Renal cortex interstitium (tissue), 11 donors: ENCODE results near the gene P4HA2. TPM values are rescaled to one million over a fixed set of nuclear protein-coding genes. Genes with fewer than 3 reads are reported as not detected.

Source experiments
- DNase-seq, 11 donors: peaks; one replicate each; pipeline ENCODE4 v3.0.0-alpha.2; 2013; ENCODE audit warnings: low read depth in 9 of 11, low spot score in 4 of 11; ENCODE audit errors: extremely low read depth in 1 of 11
- polyA plus RNA-seq, 3 donors: library from polyadenylated mRNA; unstranded; fragments of 120-200 nt; gene quantifications; one replicate each; pipeline ENCODE4 v1.2.1, GENCODE V29; 2013; ENCODE audit not compliant: insufficient read length in 3 of 3

The P4HA2 gene
- polyA plus RNA-seq, 3 donors = 29.2 to 50.3 (median 35.1) TPM

- DNase-seq = no peak
Measured at GRCh38 chr5:132210944-132211343, 16.7 kb downstream of the P4HA2 start.

DNA sequence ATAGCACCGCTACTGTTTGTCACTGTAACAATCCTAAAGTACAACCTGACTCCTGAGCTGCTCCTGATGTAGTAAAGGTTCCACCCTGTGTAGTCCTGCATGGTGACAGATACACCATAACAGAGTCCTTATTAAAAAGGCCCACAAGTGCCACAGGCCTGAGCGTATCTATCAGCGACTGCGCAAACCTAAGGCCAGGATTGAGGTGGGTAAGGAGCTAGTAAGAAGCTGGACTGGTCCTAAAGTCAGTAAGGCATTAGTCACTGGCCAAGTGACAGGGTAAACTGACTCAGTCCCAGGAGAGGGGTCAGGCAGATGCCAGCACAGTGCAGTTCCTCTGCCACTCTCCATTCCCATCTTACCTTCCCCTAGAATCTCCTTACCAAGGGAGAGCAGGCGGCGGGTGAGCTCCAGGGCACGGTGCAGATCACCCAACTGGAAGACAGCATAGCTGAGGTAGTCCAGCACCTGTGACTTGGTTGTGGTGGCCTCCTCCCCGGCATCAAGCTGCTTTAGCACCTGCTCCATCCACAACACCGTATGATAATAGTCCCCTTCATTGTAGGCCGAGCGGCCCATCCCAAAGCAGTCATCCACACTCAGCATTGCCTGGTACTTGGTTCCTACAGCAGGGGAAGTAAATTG is 17.6 kb downstream of the P4HA2 start:
- DNase-seq = no peak

DNA sequence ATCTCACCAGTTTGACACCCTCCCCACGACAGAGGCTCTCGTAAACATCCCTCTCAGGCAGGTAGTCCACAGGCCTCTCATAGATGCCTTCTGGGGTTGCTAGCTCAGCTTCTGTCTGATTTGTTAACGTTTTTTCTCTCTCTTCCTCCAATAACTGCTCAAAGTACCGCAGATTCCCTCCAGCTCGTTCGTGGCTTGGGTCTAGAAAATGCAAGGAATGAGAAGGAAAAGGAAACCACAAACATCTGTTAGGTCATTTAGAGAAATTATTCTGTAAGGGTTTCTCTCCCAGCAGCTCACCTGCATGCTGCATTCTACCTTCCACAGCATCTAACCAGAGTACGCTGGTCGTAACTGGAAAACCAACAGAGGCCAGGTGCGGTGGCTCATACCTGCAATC is 18.5 kb downstream of the P4HA2 start:
- no peak for DNase-seq

DNA sequence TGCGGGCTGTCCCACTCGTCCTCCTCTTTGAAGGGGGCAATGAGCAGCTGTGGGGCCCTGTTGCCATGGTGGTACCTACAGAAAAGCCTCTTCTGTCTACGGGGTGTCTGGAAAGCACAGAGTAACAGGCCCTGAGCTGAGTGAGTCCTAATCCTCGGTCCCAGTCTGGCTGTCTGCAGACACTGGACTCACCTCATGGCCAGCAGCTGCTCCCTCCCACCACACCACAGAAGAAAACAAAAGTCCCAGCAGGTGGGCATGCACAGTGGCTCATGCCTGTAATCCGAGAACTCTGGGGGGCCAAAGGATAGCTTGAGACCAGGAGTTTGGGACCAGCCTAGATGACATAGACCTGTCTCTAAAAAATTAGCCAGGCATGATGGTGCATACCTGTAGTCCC is 19.9 kb downstream of the P4HA2 start:
- no peak for DNase-seq

DNA sequence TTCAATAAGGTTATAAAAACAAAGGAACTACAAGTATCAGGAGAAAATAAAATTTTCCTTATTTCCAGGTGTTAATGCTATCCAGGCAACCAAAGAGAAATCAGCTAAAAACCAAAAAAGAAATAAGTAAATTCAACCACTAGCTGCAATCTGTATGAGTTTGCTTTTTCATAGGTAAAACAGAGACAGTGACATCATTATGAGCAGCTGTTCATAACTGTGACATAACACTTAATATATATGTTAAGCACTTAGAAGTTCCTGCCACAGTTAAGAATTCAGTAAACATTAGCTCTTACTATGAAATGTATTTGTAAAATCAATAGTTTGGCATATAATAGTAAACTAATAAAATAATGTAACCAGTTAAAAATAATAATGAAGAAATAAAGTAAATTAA is 20.9 kb downstream of the P4HA2 start:
- DNase-seq = no peak

GRCh38 chr5:132205385-132206125 is 22.1 kb downstream of the P4HA2 start:
- DNase-seq = no peak

DNA sequence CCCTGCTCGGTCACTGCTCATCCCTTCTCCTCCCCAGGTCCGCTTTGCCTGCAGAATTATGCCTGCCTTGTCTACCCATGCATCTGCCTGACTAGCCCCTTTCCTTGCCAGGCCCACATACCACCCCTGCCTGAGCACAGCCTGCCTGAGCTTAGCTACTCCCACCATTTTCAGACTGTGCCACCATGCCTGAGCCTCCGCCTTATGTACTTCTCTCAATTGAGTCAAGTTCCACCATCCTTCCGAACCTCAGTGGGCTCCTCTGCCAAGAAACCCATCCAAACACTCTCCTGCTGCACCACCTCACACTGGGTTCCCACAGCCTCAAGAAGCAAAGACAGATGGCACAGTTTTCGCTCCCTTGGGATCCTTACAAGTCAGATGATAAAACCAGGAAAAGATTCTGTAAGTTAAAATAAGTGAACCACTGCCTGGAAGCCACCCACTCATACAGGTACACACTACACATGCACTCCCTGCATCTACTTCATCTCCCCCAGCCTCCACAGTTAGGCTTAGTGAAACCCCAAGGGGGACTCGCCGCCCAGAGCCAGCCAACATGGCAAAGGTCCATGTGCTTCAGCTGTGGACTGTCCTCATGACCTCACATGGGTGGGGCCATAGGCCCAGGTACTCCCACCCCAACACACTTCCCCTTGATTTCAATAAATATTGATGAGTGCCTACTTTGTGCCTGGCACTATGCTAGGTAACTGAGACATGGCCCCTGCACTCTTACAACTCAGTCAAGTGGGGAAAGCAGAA is 23.1 kb downstream of the P4HA2 start:
- DNase-seq = no peak

DNA sequence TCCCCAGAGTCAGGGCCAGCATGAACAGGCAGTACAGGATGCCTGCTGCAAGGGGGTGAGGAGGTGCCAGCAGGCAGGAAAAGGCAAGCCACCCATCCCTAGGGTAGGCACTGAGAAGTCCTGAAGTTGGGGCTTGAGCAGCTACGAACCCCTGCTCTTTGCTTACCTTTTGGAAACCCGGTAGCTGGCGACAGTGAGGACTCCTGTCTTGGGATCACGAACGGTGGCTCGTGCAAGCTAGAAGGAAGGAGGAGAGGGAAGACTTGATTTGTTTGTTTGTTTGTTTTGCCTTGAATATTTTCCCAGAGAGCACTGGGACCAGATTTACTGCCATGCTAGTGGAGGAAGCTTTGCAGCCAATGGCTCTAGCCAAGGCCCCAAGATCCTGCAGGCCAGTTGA is 23.7 kb downstream of the P4HA2 start:
- no peak for DNase-seq

- no peak for DNase-seq
Measured at GRCh38 chr5:132203464-132203818, 24.2 kb downstream of the P4HA2 start.

DNA sequence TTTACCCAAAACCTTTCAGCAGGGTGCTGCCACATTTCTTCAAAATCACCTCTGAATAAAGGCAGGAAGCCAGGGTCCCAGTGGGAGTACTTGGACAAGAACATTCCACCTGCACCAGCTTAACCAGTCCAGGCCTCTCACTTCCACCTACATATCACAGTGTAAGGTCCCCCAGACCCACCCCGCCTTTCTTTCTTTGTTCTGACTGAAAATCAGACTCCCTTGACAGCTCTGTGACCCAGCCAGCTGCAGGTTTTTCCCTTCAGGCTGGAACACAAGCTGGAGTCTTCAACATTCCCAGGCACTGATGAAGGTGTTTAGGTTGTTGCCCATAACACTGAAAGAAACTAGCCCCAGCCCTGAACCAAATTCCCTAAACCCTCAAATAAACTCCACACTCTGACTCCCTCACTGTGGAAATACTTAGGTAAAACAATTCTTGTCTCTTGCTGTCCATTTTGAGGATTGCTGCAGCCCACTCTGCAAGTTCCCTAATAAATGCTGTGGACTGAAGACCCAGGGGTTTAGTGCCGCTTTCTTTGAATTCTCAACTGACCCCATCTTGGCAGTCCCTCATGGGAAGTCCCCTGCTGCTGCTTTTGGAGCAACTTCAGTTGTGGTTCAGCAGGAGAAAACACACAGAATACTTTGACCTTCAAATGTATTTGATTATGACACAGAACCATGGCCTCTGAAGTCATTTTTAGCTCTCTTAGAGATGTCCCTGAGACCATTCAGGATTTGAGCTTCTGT is 24.8 kb downstream of the P4HA2 start:
- DNase-seq = no peak

DNA sequence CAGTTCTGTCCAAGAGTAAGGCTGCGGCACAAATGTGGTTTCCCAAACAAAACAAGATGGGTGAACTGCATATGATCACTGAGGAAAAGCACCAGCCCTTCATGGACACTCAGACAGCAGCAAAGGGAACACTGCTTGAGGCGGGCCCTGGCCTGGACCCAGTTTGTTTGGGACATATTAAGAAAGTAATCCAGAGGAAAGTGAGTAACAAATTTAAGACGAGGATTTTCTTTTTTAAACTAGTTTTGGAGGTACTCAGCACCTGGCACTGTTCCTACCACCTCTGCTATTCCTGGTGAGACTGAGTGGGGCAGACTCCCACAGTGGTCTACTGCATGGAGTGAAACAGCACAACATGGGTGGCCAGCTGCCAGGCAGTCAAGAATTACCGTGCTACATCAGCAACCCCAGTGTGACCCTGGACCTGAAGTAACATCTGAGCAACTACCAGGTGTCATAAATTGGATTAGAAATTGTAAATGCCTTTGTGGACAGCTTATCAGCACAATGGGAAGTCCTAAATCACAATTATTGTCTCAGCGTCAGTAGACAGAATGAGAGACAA is 28.5 kb downstream of the P4HA2 start:
- DNase-seq = no peak

GRCh38 chr5:132198571-132198970 is 29.1 kb downstream of the P4HA2 start:
- DNase-seq = no peak

DNA sequence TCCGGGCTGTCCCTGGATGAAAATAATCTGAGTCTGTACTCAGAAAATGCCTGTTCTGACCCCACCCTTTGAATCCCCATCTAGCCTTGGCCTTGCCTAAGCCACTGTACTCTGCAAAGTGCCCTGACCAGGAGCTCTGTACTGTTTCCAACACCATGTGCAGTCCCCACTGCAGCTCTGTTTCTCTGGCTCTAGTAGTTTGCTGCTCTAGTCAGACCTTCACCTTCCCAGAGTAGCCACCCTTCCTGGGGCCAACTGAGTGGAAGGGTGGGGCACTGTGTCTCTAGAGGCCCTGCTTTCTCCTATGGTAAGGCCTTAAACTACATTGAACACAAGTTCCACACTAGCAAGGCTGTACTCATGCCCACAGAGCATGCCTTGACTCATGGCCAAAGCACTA is 31.9 kb downstream of the P4HA2 start:
- no peak for DNase-seq

DNA sequence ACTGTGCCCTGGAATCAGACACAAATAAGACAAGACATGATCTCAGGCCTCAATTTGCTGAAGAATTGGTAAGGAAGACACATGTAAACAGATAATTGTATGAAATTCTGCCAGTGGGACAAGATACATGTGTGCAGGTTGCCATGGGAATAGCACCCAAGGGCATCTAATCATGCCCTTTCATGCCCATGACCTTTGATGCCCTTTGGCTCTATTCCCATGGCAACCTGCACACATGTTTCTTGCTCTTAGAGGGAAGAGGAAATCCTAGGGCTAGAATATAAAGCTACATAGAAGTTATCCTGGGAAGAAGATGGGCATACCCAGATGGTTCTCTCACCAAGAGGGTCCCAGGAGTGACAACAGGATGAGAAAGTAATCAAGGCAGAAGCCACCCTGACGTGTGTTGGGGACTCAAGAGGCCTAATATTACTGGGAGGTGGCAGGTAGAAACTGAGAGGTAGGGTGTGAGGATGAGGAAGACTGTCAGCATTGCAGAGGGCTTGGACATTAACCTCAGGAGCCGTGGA is 34.4 kb downstream of the P4HA2 start:
- DNase-seq = no peak

DNA sequence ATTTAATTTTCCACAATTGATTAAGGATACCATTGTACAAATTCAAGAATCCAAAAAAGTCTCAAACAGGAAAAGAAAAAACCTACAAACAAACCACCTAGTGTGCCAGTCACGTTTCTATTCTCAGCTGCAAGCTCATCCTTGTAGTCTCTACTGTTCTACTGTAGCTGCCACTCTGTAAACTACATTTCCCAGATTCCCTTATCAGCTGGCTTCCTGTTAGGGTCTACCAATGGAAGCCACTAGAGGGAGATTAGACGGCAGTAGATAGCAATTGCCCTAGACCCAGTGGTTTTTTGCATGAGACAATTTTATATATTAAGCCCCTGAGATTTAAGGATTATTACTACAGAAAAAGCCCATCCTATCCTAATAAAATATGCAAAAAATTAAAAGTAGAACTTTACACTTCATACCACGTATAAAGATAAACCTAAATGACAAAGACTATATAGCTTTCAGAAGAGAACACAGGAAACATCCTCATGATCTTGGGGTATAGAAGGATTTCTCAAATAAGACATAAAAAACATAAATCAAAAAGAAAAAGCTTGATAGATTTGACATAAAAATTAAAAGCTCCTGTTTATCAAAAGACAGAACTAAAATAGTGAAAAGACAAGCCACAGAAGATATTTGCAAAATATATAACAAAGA is 37.4 kb downstream of the P4HA2 start:
- peak in 10 of 11 donors; percentile 35 to 63 (median 50) for DNase-seq

- no peak for DNase-seq
Measured at GRCh38 chr5:132184588-132184987, 43.1 kb downstream of the P4HA2 start.

GRCh38 chr5:132183723-132184122 is 43.9 kb downstream of the P4HA2 start:
- DNase-seq = no peak

DNA sequence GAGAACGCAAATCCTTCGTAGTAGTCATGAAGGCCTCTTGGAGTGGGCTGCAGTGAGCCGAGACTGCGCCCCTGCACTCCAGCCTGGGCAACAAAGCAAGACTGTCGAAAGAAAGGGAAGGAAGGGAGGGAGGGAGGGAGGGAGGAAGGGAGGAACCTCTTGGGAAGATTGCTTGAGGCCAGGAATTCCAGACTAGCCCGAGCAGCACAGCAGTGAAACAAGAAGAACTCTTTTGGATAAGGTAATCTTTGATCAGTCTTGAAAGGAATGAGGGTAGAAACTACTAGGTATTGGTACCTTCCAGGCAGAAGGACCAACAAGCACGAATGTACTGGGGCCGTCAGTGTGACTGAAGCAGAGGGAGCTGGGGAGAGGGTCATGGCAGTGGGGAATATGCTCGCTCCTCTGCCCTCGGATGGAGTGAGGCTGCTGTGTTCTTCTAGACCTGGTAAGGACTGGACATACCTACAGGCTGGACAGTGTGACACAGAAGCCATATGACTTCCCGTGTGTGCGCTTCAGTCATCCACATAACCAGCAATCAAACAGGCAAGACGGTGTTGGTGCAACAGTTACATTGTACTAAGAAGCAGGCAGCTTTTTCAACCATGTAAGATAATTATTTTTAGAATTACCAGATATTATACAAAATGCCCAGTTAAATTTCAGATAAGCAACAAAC is 45.2 kb downstream of the P4HA2 start:
- DNase-seq = no peak
